GM19239 (cell line): ENCODE measurements around the gene USP48.
A peak's percentile ranks its signal among the peaks of the same experiment; 100 is the strongest.

Source experiments
- DNase-seq: peaks from one replicate; pipeline ENCODE4 v3.0.0; 2011; ENCODE audit warnings: low spot score; ENCODE audit not compliant: insufficient read length
- FAIRE-seq: peaks from 2 replicates; lab custom pipeline; 2011; peaks lifted over from hg19 to GRCh38; lab: Jason Lieb, UNC

Gene USP48

DNA sequence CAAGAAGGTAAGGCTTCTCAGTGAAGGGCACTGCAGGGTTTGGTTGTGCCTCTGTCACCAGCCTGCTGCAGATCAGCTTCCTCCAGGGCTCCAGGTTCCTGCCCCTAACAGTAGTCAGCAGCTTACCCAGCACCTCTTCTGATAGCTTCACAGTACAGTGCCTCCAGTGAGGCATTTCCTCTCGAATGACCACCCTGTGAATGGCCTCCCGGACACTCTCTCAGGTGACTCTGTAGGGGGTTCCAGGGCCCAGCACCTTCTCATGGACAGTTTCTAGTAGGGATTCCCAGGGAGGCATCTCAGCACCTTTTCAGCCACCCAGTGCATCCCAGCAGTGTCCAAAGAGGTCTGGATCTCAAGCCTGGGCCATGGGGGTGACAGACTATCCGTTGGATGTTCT is 28.4 kb downstream of the USP48 start:
- no peak for DNase-seq

GRCh38 chr1:21752186-21752585 is 30.8 kb downstream of the USP48 start:
- FAIRE-seq (peak; percentile 18), DNase-seq (no peak)

More for the DNA sequence above, 28.4 kb downstream of the USP48 start:
- FAIRE-seq, result no peak

DNA sequence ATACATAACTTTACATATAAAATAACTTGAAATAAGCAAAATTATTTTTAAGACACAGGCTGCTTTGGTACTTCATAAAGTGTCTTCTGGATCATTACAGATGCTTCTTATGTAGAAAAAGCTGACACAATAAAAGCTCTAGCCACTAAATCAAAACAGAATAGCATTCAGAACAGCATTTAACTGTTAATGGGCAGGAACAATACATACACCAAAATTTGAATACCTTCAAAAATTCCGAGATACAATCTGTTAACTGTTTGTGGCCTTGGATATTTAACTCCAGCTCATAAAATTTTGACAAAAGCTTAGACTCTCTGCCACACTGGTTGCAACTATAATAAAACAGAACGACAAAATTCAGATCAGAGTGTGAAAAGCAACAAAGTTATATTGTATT is 31.7 kb downstream of the USP48 start:
- FAIRE-seq (no peak), DNase-seq (no peak)

GRCh38 chr1:21750841-21751240 is 32.1 kb downstream of the USP48 start:
- no peak for FAIRE-seq
- no peak for DNase-seq

DNA sequence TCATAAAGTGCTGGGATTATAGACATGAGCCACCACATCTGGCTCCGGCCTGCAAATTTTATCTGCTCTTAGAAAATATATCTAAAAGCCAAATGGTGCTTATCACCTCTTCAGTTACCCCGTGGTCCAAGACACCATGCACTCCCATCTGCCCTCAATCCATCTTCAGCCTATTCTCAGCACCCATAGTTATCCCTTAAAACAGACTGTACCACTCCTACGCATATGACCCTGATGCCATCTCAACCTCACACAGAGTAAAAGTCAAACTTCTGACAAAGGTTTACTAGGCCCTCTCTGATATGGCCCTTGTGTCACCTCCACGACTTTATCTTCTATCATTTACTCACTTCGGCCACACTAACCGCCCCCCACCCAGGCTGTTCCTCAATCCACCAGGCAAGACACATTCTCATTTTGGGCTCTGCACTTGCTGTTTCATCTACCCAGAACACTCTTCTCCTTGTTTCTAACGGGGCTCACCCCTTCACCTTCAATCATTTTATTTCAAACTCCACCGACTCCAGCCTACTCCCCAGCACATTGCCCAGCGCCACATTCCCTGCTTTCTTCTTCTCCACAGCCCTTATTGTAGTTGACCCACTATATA is 33.0 kb downstream of the USP48 start:
- DNase-seq (no peak), FAIRE-seq (no peak)

GRCh38 chr1:21749109-21749508 is 33.8 kb downstream of the USP48 start:
- FAIRE-seq (no peak), DNase-seq (no peak)

GRCh38 chr1:21743476-21743875 is 39.5 kb downstream of the USP48 start:
- DNase-seq, result no peak
- FAIRE-seq, result no peak

GRCh38 chr1:21742578-21742977 is 40.4 kb downstream of the USP48 start:
- no peak for DNase-seq
- no peak for FAIRE-seq

DNA sequence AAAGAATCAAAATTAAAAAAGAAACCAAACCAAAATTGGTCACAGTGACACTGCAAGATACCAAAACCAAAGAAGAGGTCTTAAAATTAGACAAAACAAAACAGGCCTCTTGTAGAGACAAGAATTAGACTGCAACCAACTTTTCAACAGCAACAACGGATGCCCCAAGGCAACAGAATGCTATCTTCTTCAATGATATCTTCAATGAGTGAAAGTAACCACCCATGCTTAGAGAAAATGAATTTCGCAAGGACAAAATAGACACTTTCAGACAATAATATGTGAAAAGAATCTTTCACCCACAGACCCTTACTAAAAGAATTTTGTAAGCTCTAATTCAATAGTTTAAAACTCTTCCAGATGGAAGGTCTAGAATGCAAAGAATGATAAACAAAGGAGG is 41.7 kb downstream of the USP48 start:
- FAIRE-seq, result no peak
- DNase-seq, result no peak

- FAIRE-seq, result no peak
- no peak for DNase-seq
These were observed 46.1 kb downstream of the USP48 start for GRCh38 chr1:21736876-21737275.

GRCh38 chr1:21736011-21736410 is 46.9 kb downstream of the USP48 start:
- FAIRE-seq, result no peak
- DNase-seq, result no peak

DNA sequence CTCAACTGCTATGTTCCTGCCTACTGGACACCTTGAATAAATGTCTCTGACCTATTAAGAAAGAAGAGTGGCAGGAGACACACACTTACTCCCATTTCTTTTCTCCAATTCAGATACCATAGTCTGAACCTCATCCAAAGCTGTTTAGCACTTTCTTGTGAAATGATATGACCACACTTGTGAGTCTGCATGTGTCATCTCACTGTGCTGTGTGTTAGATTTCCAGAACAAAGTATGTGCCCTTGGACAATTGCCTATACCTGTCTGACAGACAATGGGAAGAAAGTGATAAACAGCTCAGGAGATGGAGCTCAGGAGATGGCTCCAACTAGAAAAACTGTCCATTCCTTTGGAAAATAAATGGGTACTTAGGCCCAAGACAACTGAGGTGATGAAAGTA is 48.4 kb downstream of the USP48 start:
- no peak for FAIRE-seq
- DNase-seq, result no peak

DNA sequence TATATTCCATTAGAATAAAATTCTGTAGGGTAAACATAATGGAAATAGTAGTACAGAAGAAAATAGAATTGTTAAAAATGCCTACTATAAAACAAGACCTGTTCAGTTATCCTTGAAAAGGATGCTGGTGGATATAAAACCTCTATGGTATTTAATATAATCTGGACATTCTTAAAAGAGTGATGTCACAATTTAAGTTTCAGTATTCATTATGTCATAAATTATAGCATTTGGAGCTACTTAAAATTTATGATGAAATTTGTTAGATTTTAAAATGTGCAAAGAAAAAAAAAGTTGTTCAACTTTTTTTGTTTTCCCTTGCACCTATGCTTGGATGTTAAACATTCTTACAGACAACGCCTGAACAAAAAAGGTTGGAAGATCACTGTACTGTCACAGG is 50.3 kb downstream of the USP48 start:
- no peak for FAIRE-seq
- DNase-seq, result no peak

- DNase-seq (no peak), FAIRE-seq (no peak)
These were observed 57.1 kb downstream of the USP48 start for GRCh38 chr1:21725748-21726392.

DNA sequence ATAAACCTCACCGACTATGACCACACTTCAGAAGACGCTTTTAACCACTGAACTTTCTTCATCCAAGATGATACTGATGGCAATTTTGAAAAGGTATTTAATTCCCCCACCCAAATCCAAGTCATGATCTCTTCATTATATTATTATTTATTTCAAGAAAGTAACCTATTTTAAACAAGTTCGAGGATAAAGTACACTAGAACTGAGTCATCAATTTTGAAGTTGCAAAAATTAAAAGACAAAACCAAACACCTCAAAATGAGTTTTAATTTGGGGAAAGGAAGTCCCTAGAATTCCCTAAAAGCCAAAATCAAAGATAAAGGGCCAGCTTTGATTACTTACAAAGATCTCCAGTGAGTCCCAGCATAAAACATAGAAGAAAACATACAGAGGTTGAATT is 58.4 kb downstream of the USP48 start:
- DNase-seq (no peak), FAIRE-seq (no peak)

DNA sequence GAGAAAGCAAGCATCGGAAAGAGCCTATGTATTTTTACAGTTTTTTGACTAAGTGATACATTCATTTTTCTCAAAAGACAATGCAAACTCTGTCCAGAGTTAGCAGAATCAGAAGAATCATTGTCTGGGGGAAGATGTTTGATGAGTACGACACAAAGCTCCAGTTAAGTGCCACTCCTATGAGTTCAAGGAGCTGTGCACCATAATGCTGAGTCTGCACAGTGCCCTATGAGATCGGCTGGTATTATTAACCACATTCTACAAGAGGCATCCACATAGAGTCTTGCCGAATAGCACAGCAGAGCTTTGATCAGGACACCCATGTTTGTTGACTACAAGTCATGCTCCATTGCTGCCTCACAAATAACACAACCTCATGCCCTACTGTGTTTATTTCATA is 58.9 kb downstream of the USP48 start:
- no peak for DNase-seq
- no peak for FAIRE-seq

DNA sequence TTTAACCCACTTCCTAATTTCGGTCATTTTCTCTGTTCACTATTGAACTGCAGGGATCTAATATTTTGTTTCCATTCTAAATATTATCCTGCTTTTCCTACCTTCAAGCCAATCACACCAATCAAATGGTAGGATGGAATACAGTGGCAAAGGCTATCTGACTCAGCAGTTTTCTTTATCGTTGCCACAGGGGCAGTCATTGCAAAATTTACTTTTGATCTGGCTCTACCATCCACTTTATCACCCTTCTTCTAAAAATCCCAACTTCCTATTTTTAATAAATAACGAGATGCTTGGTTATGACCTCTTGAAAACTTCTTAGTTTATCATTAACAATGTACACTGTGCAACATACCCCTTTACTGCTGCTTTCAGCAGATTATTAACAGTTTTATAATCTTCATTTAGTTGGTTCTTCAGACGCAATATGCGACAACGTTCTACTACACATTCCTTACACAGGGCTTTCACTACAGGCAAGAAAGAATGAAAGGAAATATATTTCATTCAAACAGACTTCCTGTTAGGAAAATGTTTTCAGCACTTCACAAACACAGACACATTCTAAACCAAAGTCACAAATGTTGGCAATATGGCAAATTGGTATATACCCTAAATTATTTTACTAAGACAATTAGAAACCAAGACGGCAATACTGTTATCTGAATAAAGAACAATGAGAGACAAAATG is 61.5 kb downstream of the USP48 start:
- DNase-seq (no peak), FAIRE-seq (no peak)

DNA sequence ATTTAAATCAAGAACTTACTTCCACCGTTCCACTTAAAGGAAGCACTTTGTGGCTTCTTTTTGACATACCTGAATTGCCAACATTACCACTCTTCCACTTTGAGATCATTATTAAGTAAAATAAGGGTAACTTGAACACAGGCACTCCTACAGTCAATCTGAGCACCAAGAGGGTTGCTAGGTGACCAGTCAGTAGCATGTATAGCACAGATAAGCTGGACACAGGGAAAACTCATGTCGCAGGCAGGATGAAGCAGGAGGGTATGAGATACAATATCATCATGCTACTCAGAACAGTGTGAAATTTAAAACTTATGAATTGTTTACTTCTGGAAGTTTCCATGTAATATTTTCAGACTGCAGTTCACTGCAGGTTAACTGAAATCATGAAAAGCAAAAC is 66.8 kb downstream of the USP48 start:
- FAIRE-seq, result no peak
- no peak for DNase-seq

- FAIRE-seq, result no peak
These were observed 75.1 kb downstream of the USP48 start for GRCh38 chr1:21707891-21708290.

DNA sequence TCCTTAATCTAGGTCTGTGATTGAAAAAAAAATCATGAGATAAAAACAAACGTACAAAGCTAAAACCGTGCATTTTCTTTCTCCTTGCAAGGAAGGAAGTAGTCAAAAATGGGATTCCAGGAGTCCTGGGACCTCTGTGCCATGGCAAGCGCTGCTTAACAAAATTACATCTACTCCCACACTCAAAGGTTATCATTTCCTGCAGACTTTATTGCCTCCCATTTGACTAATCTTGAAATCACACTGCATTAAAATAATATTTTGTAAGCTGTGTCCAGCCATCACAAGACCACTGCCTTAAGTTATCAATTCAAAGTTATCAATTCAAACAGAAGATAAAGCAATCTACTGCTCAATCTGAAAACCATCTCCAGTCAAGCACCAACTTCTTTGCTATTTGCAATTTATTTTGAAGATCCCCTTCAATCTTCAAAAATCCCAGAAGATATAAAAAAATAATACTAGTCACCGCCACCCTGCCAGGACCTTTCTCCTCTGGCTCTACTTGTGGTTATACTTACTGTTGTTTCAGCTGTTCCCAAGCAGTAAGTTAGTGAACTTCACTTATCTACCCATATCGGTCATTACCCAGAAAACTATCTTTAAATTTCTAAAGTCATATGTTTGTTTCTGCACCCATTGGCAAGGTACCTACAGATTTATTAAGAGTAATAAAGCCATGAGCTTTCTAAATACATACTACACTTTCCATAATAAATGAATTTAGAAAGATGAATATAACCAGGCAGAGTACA is 75.7 kb downstream of the USP48 start:
- FAIRE-seq, result no peak
- DNase-seq, result no peak

More at GRCh38 chr1:21707891-21708290, 75.1 kb downstream of the USP48 start:
- DNase-seq, result no peak
